GM12878 (cell line): ENCODE results near the gene IMMT. TPM values are rescaled to one million over a fixed set of nuclear protein-coding genes. Genes with fewer than 3 reads are reported as not detected.

Source experiments
- ATAC-seq: fragments of 200-7000 bp; cut with Tn5 transposase; 3 replicates; pipeline ENCODE4 v1.9.1; 2020; ENCODE audit warnings: mild to moderate bottlenecking, moderate library complexity
- BruUV-seq: library from RNA; stranded (reverse); fragments of 400-500 nt; replicated peaks from 2 replicates; lab custom pipeline; 2021; lab: Mats Ljungman, UMichigan
- CTCF ChIA-PET: fragments of 300-600 bp; sonication (Branson Sonifier 250); formaldehyde crosslinking; extraction: SDS; loops from one replicate; lab custom pipeline; 2021; ENCODE audit warnings: inconsistent platforms; lab: Yijun Ruan, JAX
- POLR2A ChIA-PET: fragments of 350-600 bp; formaldehyde crosslinking; extraction: SDS; loops from one replicate; lab custom pipeline; 2021; ENCODE audit warnings: inconsistent platforms; lab: Charles Lee
- RAD21 ChIA-PET: fragments of 300-600 bp; sonication (Branson Sonifier 250); formaldehyde crosslinking; loops from one replicate; lab custom pipeline; 2023; ENCODE audit warnings: antibody characterized with exemption; ENCODE audit not compliant: unreplicated experiment; lab: Charles Lee
- SMC1A ChIA-PET: fragments of 300-600 bp; sonication (Branson Sonifier 250); formaldehyde crosslinking; loops from one replicate; lab custom pipeline; 2023; ENCODE audit not compliant: unreplicated experiment, uncharacterized antibody; lab: Charles Lee
- DNase-seq: peaks from one replicate; pipeline ENCODE4 v3.0.0-alpha.2; 2011; ENCODE audit warnings: low read depth, low spot score
- FAIRE-seq: peaks from 3 replicates; lab custom pipeline; 2011; peaks lifted over from hg19 to GRCh38; lab: Jason Lieb, UNC
- H2AFZ ChIP-seq: 2 replicates; pipeline ENCODE4 v1.6.0; 2011; ENCODE audit warnings: low read depth, low read length, control low read depth; ENCODE audit not compliant: control insufficient read depth
- H3K27ac ChIP-seq: 2 replicates; pipeline ENCODE4 v1.5.1; 2011; ENCODE audit warnings: control low read depth; ENCODE audit not compliant: control insufficient read depth, insufficient read depth
- H3K27me3 ChIP-seq, 2 experiments: replicated peaks in 1 of 2; 2 replicates each; pipeline versions ENCODE4 v1.6.0 to v1.6.1; 2011; ENCODE audit warnings: low read length in 1 of 2; ENCODE audit not compliant: control insufficient read depth in 2 of 2, insufficient read depth in 2 of 2
- H3K36me3 ChIP-seq, 2 experiments: 2 replicates each; pipeline ENCODE4 v1.5.1; 2011; ENCODE audit warnings: low read length in 1 of 2; ENCODE audit not compliant: control insufficient read depth in 2 of 2, insufficient read depth in 2 of 2
- H3K4me1 ChIP-seq: 2 replicates; pipeline ENCODE4 v1.6.1; 2011; ENCODE audit warnings: mild to moderate bottlenecking, low read length, moderate library complexity, mixed read lengths; ENCODE audit not compliant: control insufficient read depth, insufficient read depth
- H3K4me2 ChIP-seq: 2 replicates; pipeline ENCODE4 v1.6.0; 2011; ENCODE audit warnings: control low read depth; ENCODE audit not compliant: control insufficient read depth, insufficient read depth
- H3K4me3 ChIP-seq: fragments of 200-600 bp; sonication (generic); 2 replicates; pipeline ENCODE4 v1.5.1; 2016
- H3K79me2 ChIP-seq: 2 replicates; pipeline ENCODE4 v1.6.0; 2011; ENCODE audit warnings: low read length; ENCODE audit not compliant: control insufficient read depth, insufficient read depth
- H3K9ac ChIP-seq: 2 replicates; pipeline ENCODE4 v1.8.0; 2011; ENCODE audit warnings: low read length, control low read depth, mixed read lengths; ENCODE audit not compliant: control insufficient read depth, insufficient read depth
- H3K9me3 ChIP-seq: replicated peaks from 3 replicates; pipeline ENCODE4 v1.5.1; 2011; ENCODE audit warnings: mild to moderate bottlenecking, low read length; ENCODE audit not compliant: control insufficient read depth, insufficient read depth
- H4K20me1 ChIP-seq: 2 replicates; pipeline ENCODE4 v1.6.0; 2011; ENCODE audit not compliant: control insufficient read depth, insufficient read depth
- ESRRA ChIP-seq: IDR thresholded peaks from 2 replicates; pipeline ENCODE4 v1.6.1; 2012; ENCODE audit warnings: mild to moderate bottlenecking, low read length, improper control_type of control experiment
- ETV6 ChIP-seq, 2 experiments: fragments of 450-650 bp in 1 of 2; IDR thresholded peaks in 1 of 2; conservative IDR thresholded peaks in 1 of 2; 2 replicates each; pipeline ENCODE4 v1.6.1; 2014; ENCODE audit warnings: antibody characterized with exemption in 1 of 2, borderline replicate concordance in 1 of 2, low read depth in 1 of 2, mild to moderate bottlenecking in 1 of 2, moderate library complexity in 1 of 2
- LARP7 ChIP-seq: fragments of 450-650 bp; IDR thresholded peaks from 2 replicates; pipeline ENCODE4 v1.6.1; 2017; ENCODE audit warnings: mild to moderate bottlenecking
- MLLT1 ChIP-seq: fragments of 450-650 bp; IDR thresholded peaks from 2 replicates; pipeline ENCODE4 v1.6.1; 2016; ENCODE audit warnings: mild to moderate bottlenecking
- MTA3 ChIP-seq: IDR thresholded peaks from 2 replicates; pipeline ENCODE4 v1.6.1; 2012; ENCODE audit warnings: low read length, inconsistent platforms, borderline replicate concordance
- POLR2A ChIP-seq: IDR thresholded peaks from 2 replicates; pipeline ENCODE4 v1.6.1; 2011; ENCODE audit warnings: low read depth, mild to moderate bottlenecking, low read length
- POLR2AphosphoS2 ChIP-seq: IDR thresholded peaks from 2 replicates; pipeline ENCODE4 v1.6.1; 2011; ENCODE audit warnings: low read depth, mild to moderate bottlenecking, low read length, improper control_type of control experiment, moderate library complexity
- PRDM15 ChIP-seq: fragments of 450-650 bp; formaldehyde crosslinking; IDR thresholded peaks from 2 replicates; pipeline ENCODE4 v1.4.0; 2020; ENCODE audit warnings: mild to moderate bottlenecking, moderate library complexity
- RELA ChIP-seq: fragments of 450-650 bp; IDR thresholded peaks from 2 replicates; pipeline ENCODE4 v1.8.0; 2014; ENCODE audit warnings: borderline replicate concordance; ENCODE audit not compliant: partially characterized antibody
- RUNX3 ChIP-seq: IDR thresholded peaks from 2 replicates; pipeline ENCODE4 v1.6.1; 2012; ENCODE audit warnings: low read length, inconsistent platforms
- SIN3A ChIP-seq: IDR thresholded peaks from 2 replicates; pipeline ENCODE4 v1.6.1; 2012; ENCODE audit warnings: low read depth, low read length, improper control_type of control experiment
- SIX5 ChIP-seq: IDR thresholded peaks from 2 replicates; pipeline ENCODE4 v1.6.1; 2011; ENCODE audit warnings: mild to moderate bottlenecking, low read depth, low read length, moderate library complexity; ENCODE audit not compliant: severe bottlenecking
- SKIL ChIP-seq: fragments of 450-650 bp; IDR thresholded peaks from 2 replicates; pipeline ENCODE4 v1.6.1; 2017; ENCODE audit warnings: mild to moderate bottlenecking, low read depth, inconsistent platforms; ENCODE audit not compliant: poor library complexity, severe bottlenecking
- SPI1 ChIP-seq: IDR thresholded peaks from 2 replicates; pipeline ENCODE4 v1.6.1; 2011; ENCODE audit warnings: low read depth, mild to moderate bottlenecking, low read length, moderate library complexity, borderline replicate concordance; ENCODE audit not compliant: insufficient read depth
- STAT1 ChIP-seq: fragments of 450-650 bp; conservative IDR thresholded peaks from 2 replicates; pipeline ENCODE4 v1.6.1; 2014; ENCODE audit warnings: antibody characterized with exemption, mild to moderate bottlenecking
- TCF3 ChIP-seq: IDR thresholded peaks from 2 replicates; pipeline ENCODE4 v1.6.1; 2012; ENCODE audit warnings: low read depth, mild to moderate bottlenecking, low read length, borderline replicate concordance; ENCODE audit not compliant: insufficient read depth
- WGBS: methylation state at CpG from one replicate; pipeline ENCODE4 v1.1.6; 2016; ENCODE audit warnings: low lambda C conversion rate; ENCODE audit not compliant: insufficient replicate concordance, insufficient coverage; ENCODE audit errors: missing lambda C conversion rate; 5-methylcytosine and 5-hydroxymethylcytosine counted together
- in situ Hi-C: fragments of 300-500 bp; cut with MboI; formaldehyde crosslinking; loops from 9 replicates; pipeline ENCODE4 v1.14.3; 2018; ENCODE audit warnings: mixed read lengths
- intact Hi-C: fragments of 100-400 bp; cut with micrococcal nuclease; formaldehyde crosslinking; loops from one replicate; pipeline ENCODE4 v1.14.2; 2022; ENCODE audit not compliant: unreplicated experiment
- polyA plus RNA-seq, 11 experiments: library from polyadenylated mRNA; depleted of rRNA in 4 of 11; unstranded in 6 of 11; stranded (reverse) in 5 of 11; fragments of >200 nt; fragmentation: Nextera tagmentation in 4 of 11; fragmentation: Illumina TruSeq in 1 of 11; extraction: Ambion mirVana in 4 of 11; extraction: Trizol in 1 of 11; gene quantifications; 1 replicate in 1 of 11; 2 replicates in 10 of 11; pipeline versions ENCODE4 v1.2.1 to v1.2.3, GENCODE V29; 2011 to 2016; ENCODE audit warnings: inconsistent platforms in 2 of 11, missing spikeins in 2 of 11, low read depth in 1 of 11
- total RNA-seq, 4 experiments: library from RNA; depleted of rRNA in 3 of 4; stranded (reverse); fragments of >200 nt in 3 of 4; fragmentation: Illumina TruSeq in 1 of 4; extraction: Trizol in 1 of 4; gene quantifications; 2 replicates each; pipeline versions ENCODE4 v1.2.1 to v1.2.3, GENCODE V29; 2013 to 2021
- TF ChIP-seq, protein P1 (sequence below): IDR thresholded peaks from 2 replicates; pipeline ENCODE4 v1.6.1; 2012; ENCODE audit warnings: low read depth, low read length, improper control_type of control experiment

The IMMT gene
- total and polyA plus RNA-seq, 10 of the 15 experiments (the other 5 are each of a cell fraction or from before 2014, with no cell fraction given): 78.4 to 149 (median 98.7) TPM

GRCh38 chr2:86140969-86141392 is 54.3 kb downstream of the IMMT start (continued):
- TF ChIP-seq RUNX3: no peak
- TF ChIP-seq ESRRA: no peak
- no peak for TF ChIP-seq SKIL
- TF ChIP-seq LARP7: no peak
- TF ChIP-seq POLR2A: 0 out of 2 replicates have a peak, but pooled peaks have one; percentile 26
- no peak for TF ChIP-seq STAT1
- TF ChIP-seq PRDM15 (CRISPR knock-in tag): no peak
- TF ChIP-seq SIN3A: no peak

- Histone ChIP-seq H3K79me2 (no peaks in the 10 kb centered on the region), H3K36me3 (peaks cover 20 to 27% of the 10 kb centered on the region in 2 experiments), H3K27ac (no peak overlapping the region), H3K9me3 (no peaks in the 10 kb centered on the region), H3K4me1 (no peaks in the 10 kb centered on the region), H3K4me3 (no peak overlapping the region), H3K9ac (no peak overlapping the region), H3K27me3 (no peaks in the 10 kb centered on the region), H4K20me1 (no peaks in the 10 kb centered on the region), H3K4me2 (no peak overlapping the region), H2AFZ (no peak overlapping the region)
- no peak for DNase-seq
- POLR2A ChIA-PET: no interaction called here
- BruUV-seq: no TSS peak
- SMC1A ChIA-PET: no interaction called here
- ATAC-seq: no peak
- RAD21 ChIA-PET: no interaction called here
- intact Hi-C loops (no loop called here), in situ Hi-C loops (no loop called here)
- 69% methylated on average over 4 of the region's 4 CpGs for WGBS
- CTCF ChIA-PET: no interaction called here
- FAIRE-seq: no peak
- TF ChIP-seq SIX5 (no peak), RELA (no peak), ETV6 (conservative IDR thresholded peaks at IDR 0.05 in 1 of 2, IDR thresholded peaks at IDR 0.05 in 1 of 2; ENCODE audit: borderline replicate concordance in 1 of 2, low read depth in 1 of 2) (no peak), TCF3 (no peak), SPI1 (no peak), POLR2AphosphoS2 (no peak), MLLT1 (no peak), MTA3 (no peak)
- TF ChIP-seq, protein P1, sequence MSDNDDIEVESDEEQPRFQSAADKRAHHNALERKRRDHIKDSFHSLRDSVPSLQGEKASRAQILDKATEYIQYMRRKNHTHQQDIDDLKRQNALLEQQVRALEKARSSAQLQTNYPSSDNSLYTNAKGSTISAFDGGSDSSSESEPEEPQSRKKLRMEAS: no peak
Measured at GRCh38 chr2:86139981-86140380, 55.3 kb downstream of the IMMT start.
